ENCODE data around the gene ITGAL. TPM values are rescaled to one million over a fixed set of nuclear protein-coding genes. Genes with fewer than 3 reads are reported as not detected.

ITGAL gene
- polyA plus RNA-seq, 3 donors = 2.0 to 2.8 (median 2.6) TPM

DNA sequence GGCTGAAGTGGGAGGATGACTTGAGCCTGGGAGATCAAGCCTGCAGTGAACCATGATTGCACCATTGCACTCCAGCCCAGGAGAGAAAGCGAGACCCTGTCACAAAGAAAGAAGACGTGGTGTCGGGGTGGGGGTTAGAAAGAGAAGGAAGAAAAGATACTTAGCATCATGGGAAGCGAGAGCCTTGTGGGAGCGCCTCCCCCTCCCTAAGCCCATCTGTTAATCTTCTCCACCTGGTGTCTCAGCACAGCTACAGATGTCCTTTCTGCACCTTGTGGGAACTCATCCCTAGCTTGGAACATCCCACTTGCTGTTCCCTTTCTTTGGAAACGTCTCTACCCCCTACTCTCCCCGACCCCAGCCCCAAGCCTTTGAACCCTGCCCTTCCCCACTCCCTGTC, 93.0 kb downstream of the ITGAL start:
- no peak for DNase-seq (ENCODE audit: low read depth in 3 of 3, low spot score in 2 of 3)

DNA sequence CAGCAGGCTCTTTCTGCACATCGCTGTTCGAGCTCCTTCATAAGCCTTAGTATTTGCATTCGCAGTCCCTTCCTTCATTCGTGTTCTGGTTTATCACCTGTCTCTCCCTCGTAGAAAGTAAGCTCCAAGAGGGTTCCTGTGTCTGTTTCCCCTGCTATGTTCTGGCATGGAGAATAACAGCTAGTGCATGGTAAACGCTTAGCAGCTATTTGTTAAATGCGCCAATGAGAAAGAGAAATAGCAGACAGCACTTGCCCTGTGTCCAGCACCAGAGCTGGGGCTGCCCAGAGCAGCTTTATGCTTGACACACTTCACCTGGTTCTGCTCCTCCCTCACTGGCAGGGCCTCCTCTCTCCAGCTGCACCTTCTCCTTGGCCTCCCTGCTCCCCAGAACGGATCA, 93.4 kb downstream of the ITGAL start:
- DNase-seq (ENCODE audit: low read depth in 3 of 3, low spot score in 2 of 3) = no peak

- no peak for DNase-seq (ENCODE audit: low read depth in 3 of 3, low spot score in 2 of 3)
Observed at GRCh38 chr16:30566531-30566930, 94.0 kb downstream of the ITGAL start.

- DNase-seq (ENCODE audit: low read depth in 3 of 3, low spot score in 2 of 3) = no peak
Observed at GRCh38 chr16:30567160-30567990, 94.8 kb downstream of the ITGAL start.

DNA sequence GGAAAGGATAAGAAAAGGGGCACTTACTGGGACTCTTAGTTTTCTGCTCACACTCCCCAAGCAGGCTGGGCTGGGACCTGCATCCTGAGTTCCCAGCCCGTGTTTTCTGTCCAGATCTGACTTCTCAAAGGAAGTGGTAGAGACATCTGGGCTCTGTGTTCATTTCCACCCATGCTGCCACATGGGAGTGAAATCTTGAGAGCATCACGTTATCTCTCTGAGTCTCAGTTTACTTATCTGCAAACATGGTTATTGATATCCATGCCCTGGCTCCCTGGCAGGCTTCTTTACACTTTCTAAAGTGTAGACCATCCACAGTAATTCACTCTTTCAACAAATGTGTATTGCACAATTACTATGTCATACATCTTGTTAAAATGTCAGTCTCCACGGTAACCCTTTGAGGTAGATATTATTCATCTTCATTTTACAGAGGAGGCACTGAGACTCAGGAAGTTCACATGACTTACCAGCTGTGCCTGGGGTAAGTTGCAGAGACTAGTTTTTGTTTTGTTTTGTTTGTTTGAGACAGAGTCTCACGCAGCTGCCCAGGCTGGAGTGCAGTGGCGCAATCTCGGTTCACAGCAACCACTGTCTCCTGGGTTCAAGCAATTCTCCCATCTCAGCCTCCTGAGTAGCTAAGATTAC, 95.6 kb downstream of the ITGAL start:
- DNase-seq (ENCODE audit: low read depth in 3 of 3, low spot score in 2 of 3) = no peak

- DNase-seq (ENCODE audit: low read depth in 3 of 3, low spot score in 2 of 3) = no peak
Observed at GRCh38 chr16:30569281-30569680, 96.7 kb downstream of the ITGAL start.

GRCh38 chr16:30569746-30570635, 97.4 kb downstream of the ITGAL start:
- DNase-seq (ENCODE audit: low read depth in 3 of 3, low spot score in 2 of 3) = peak in 1 of 3 donors; percentile 36

- DNase-seq (ENCODE audit: low read depth in 3 of 3, low spot score in 2 of 3) = peak in 1 of 3 donors; percentile 32
Observed at GRCh38 chr16:30570636-30571444, 98.3 kb downstream of the ITGAL start.

DNA sequence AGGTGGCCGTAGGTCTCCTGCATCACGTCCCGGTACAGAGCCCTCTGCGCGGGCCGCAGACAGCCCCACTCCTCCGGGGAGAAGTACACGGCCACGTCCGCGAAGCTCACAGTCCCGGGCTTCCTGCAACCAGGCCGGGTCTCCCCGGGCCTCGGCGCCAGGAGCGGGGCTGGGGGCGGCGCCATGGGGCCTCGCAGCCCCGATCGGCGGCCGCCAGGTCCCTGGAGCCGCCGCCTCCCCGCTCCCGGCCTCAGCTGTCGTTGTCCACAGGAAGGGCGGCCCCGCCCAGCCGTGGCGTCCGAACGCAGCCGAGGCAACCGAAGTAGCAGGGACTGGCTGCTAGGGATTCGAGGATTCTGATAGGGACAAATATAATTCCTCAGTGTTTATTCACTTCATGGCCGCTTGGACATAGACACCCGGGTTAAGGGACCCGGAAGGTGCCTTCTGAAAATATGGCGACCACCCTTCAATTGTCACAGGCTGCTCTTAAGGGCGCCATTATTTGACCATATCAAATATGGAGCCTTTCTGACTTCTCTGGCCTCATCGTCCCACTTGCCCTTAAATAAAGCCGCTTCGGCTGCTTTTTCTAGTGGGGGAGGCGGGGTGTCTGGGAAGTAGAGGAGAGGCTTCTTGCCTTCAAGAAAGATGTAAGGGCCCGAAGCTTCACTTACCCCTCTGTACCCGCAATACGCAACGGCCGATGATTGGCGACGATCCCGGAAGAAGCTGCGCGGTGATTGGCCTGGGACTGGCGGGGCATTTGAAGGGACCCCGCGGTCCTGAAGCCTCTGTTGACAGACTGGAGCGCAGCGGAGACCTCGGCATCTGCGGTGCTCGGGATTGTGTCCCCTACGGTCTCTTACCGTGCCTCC, 99.1 kb downstream of the ITGAL start, which contains the start of gene ZNF688:
Gene ZNF688, minus strand, starts transcription at position 270 of the 878 bp plus-strand sequence. Its CDS starts 85 bp downstream, at position 185.
- peak; percentile 93 to 97 (median 96) for DNase-seq (ENCODE audit: low read depth in 3 of 3, low spot score in 2 of 3)

Other genes starting within 250 kb of the ITGAL start
- gene NPIPB13, start 224.3 kb upstream of the ITGAL start, polyA plus RNA-seq (ENCODE audit: insufficient read length in 3 of 3) = 1 to 10 TPM; 3.8 to 5.6 (median 5.3) TPM
- 10 to 100 TPM; 58.4 to 62.9 (median 61.3) TPM for gene CD2BP2, start 117.4 kb upstream of the ITGAL start, polyA plus RNA-seq (ENCODE audit: insufficient read length in 3 of 3)
- 10 to 100 TPM; 26.5 to 30.3 (median 28.4) TPM for gene TBC1D10B, start 102.2 kb upstream of the ITGAL start, polyA plus RNA-seq (ENCODE audit: insufficient read length in 3 of 3)
- gene MYL11, start 97.9 kb upstream of the ITGAL start, polyA plus RNA-seq (ENCODE audit: insufficient read length in 3 of 3) = 1 to 10 TPM in 1 of 3 donors, under 1 TPM in 2; 0.72 to 1.0 (median 0.83) TPM
- 1 to 10 TPM; 1.7 to 2.2 (median 2.1) TPM for gene SEPTIN1, start 90.2 kb upstream of the ITGAL start, polyA plus RNA-seq (ENCODE audit: insufficient read length in 3 of 3)
- gene ZNF48, start 77.3 kb upstream of the ITGAL start, polyA plus RNA-seq (ENCODE audit: insufficient read length in 3 of 3) = 10 to 100 TPM; 11.7 to 14.1 (median 13.0) TPM
- gene ZNF771, start 65.1 kb upstream of the ITGAL start, polyA plus RNA-seq (ENCODE audit: insufficient read length in 3 of 3) = 1 to 10 TPM; 4.6 to 6.9 (median 5.7) TPM
- gene DCTPP1, start 42.7 kb upstream of the ITGAL start, polyA plus RNA-seq (ENCODE audit: insufficient read length in 3 of 3) = 10 to 100 TPM; 35.6 to 46.6 (median 42.5) TPM
- gene SEPHS2, start 26.9 kb upstream of the ITGAL start, polyA plus RNA-seq (ENCODE audit: insufficient read length in 3 of 3) = 100 to 1,000 TPM in 2 of 3 donors, 10 to 100 TPM in 1; 94.8 to 105 (median 102) TPM
- 10 to 100 TPM; 44.8 to 51.7 (median 45.1) TPM for gene ZNF768, start 53.8 kb downstream of the ITGAL start, polyA plus RNA-seq (ENCODE audit: insufficient read length in 3 of 3)
- 1 to 10 TPM; 9.1 to 9.7 (median 9.5) TPM for gene ZNF747, start 62.1 kb downstream of the ITGAL start, polyA plus RNA-seq (ENCODE audit: insufficient read length in 3 of 3)
- gene ZNF764, start 85.6 kb downstream of the ITGAL start, polyA plus RNA-seq (ENCODE audit: insufficient read length in 3 of 3) = 1 to 10 TPM; 8.5 to 9.1 (median 8.6) TPM
- gene ZNF688, start 99.0 kb downstream of the ITGAL start, polyA plus RNA-seq (ENCODE audit: insufficient read length in 3 of 3) = 1 to 10 TPM; 8.4 to 9.4 (median 9.0) TPM
- gene ZNF785, start 113.0 kb downstream of the ITGAL start, polyA plus RNA-seq (ENCODE audit: insufficient read length in 3 of 3) = 10 to 100 TPM; 17.0 to 18.5 (median 17.9) TPM
- 10 to 100 TPM; 13.5 to 14.7 (median 14.3) TPM for gene ZNF689, start 137.6 kb downstream of the ITGAL start, polyA plus RNA-seq (ENCODE audit: insufficient read length in 3 of 3)
- gene PRR14, start 178.2 kb downstream of the ITGAL start, polyA plus RNA-seq (ENCODE audit: insufficient read length in 3 of 3) = 10 to 100 TPM; 36.9 to 44.5 (median 42.4) TPM
- 10 to 100 TPM; 40.1 to 47.7 (median 42.9) TPM for gene FBRS, start 185.7 kb downstream of the ITGAL start, polyA plus RNA-seq (ENCODE audit: insufficient read length in 3 of 3)
- 10 to 100 TPM; 27.6 to 31.4 (median 28.2) TPM for gene SRCAP, start 226.4 kb downstream of the ITGAL start, polyA plus RNA-seq (ENCODE audit: insufficient read length in 3 of 3)

All from right renal cortex interstitium (tissue), 3 donors.